HG02840 (cell line): ENCODE data around the gene ANO2.

ENCODE experiments used
- ATAC-seq: cut with Tn5 transposase; IDR thresholded peaks from one replicate; pipeline ENCODE4 v1.9.1; 2021; ENCODE audit warnings: mild to moderate bottlenecking, moderate library complexity, moderate number of reproducible peaks; ENCODE audit not compliant: unreplicated experiment, low FRiP score

The ANO2 gene

DNA sequence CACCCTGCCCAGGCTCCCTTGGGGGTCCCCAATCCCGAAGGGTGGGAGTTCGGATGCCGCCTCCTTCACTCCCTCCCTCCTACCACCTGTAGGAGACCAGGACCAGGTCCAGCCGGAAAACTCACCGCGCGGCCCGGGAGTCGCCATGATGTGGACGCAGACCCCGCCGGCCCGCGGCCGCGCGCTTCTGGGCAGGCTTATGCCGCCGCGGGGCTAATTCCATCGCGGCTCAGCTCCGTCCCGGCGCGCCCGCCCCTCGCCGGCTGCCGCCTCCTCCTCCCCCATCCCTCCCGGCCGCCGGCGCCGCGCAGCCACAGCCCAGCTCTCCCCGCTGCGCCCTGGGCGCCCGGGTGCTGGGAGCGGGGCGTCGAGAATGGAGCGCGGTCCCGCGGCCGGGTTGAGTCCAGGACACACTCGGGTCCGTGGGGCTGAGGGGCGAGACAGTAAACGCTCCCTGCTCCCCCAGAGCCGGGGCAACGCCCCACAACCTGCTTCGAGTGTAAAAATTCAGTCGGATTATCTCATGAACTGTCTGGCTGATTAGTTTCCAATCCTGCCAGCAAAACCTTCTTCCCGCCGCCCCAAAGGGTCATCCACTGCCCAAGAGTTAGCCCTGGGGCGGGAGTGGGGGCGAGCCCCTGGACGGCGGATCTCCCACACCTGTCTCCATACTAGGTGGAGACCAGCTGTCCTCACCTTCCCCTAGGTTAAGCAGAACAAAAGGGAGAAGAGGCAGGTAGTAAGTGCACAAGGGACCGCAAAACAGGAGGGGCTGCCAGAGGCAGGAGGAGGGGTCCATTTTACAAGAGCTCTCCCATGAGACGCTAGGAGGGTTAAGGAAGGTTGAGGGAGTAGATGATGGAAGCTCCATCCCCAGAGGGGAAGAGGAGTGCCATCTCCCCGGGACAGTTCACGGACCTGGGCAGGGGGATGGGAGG, at the start of gene ANO2:
Gene ANO2 (minus strand): TSS at position 189 of the 938 bp plus-strand sequence. CDS start 42 bp downstream, at position 147.
- ATAC-seq: no peak

DNA sequence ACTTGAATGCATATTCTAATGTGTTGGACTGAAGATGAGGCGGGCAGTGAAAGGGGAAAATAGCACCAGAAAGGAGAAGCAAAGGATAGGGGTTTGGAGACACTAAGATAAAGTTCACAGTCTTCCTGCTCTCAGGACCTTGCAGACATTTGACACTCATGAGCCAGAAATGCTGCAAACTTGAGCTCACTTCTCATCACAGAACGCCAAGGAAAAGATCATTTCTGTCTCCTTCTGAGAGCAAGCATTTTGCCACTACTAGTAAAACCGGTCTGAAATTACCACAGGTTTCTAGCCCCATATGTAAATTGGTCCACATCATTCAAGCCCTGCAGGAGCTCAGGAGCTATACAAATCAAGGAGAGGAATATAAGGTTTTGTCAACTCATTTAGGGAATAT, 44.6 kb upstream of the ANO2 start:
- no peak for ATAC-seq

DNA sequence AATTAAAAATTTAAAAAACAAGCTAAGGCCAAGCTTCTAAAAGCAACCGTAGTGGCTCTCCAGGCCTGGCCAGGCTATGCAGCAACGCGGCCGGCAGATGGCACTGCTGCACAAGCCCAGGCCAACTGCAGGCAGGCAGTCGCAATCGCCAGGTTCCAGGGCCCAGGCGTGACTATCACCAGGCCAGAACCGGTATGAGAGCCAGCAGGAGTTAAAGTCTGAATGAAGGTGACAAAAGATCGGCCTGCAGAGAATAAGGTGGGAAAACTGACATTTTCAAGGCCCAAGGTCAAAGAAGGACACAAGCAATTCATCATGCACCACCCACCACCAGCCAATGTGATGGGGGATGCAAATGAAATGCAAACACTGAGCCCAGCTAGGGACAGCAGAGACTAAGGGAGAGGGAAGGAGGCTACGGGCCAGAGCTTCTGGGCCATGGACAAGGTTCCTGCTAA, 43.6 kb upstream of the ANO2 start:
- no peak for ATAC-seq

DNA sequence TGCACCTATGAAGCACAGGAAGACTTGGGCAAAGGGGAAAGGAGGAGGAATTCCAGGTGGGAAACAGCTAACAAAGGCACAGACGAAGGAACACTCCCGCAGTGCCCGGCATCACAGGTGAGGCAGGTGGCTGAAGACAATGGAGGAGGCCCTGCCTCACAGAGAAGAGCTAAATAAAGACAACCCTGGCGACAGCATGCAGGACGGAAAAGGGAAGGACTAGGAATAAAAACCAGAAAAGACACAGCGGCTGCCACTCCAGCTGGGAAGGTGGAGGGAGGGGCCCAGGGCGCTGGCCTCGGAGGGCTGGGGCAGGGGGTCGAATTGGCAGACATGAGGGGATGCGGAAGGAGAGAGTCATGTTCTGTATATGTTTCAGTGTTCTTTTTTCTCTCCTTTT, 43.0 kb upstream of the ANO2 start:
- ATAC-seq: no peak

DNA sequence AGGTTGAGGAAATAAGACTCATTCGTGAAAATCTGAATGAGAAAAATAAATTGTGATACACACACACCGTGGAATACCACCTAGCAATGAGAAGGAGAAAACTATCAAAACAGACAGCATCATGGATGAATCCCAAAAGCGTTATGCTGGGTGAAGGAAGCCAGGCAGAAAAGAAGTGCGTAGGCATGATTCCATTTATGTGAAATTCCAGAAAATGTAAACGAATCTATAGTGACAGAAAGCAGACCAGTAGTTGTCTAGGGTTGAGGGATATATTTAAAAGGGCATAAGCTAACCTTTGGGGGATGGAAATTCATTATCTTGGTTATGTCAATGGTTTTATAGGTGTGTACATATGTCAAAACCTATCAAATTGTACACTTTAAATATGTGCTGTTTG, 42.5 kb upstream of the ANO2 start:
- ATAC-seq: no peak

DNA sequence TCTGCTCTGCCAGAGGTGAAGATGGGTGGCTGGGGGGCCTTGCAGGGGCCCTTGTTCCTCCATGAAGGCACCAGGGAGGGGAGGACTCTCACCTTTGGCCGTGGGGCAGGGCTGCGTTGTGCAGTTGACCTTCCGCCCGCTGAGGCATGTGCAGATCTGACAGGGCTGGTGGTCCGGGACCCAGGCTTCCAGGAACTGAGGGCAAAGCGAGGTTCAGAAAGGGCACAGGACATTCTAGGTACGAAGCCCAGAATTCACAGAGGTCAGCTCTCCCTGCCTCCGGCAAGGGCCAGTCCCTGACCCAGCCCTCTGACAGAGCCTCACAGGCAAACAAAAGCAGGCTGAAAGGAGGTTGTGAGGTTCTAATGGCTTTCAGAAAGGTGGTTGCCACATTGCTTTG, 40.4 kb upstream of the ANO2 start:
- ATAC-seq: no peak

DNA sequence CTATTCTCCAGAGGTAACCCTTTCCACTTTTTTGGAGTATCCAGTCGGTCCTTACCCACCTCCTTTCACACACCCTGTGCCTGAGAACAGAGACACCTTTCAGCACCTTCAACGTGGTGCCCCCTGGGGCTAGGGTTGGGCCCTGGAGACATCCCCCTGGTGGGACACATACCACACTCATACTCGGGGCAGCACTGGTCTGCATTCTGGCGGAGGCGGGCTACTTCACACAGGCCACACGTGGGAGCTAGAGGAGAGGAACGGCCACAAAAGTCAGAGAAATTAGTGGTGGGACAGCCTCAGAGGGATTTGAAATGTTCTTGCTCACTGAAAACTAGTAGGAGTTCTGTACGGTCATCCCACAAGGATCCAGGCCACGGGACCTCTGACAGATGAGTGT, 39.8 kb upstream of the ANO2 start:
- ATAC-seq: no peak

DNA sequence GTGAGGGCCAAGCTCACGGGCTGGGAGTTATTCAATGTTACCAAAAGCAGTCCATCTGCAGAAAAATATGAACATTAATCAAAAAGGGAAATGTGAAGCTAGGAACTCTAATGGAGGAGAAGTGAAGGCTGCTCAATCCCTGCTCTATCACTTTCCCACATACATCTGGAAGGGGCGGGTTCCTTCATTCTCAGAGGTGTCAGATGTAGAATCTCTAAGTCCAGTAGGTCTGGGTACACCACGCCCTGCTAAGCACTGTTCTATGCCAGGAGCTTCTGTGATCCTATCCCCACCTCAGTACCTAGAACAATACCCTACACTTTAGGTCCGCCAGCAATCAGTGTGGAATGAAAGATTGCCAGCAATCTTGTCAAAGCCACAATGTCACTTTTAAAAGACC, 37.0 kb upstream of the ANO2 start:
- ATAC-seq: no peak

DNA sequence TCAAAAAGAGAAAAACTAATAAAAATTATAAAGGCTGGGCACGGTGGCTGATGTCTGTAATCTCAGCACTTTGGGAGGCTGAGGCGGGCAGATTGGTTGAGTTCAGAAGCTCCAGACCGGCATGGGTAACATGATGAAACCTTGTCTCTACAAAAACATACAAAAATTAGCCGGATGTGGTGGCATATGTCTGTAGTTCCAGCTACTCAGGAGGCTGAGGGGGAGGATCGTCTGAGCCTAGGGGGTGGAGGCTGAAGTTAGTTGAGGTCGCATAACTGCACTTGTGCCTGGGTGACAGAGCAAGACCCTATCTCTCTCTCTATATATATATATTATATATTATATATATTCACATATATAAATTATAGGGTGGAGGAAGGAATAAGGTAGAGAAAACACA, 32.5 kb upstream of the ANO2 start:
- no peak for ATAC-seq

DNA sequence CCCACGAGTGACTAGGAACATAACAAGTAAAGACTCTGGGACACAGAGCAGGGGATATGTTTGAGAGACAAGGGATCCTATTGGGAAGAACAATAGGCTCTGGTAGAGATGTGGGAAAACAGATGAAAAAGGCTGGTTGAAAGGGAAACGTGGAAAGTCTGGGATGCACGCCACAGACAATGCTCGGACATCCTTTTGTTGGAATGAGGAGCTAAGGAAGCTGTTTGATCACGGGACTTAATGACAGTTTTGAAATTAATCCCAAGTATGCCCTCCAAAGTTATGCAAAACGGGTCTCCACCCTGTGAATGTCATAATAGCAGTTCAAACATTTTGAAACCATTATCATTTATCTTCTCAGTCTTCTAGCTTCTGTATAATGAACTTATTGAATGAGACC, 31.7 kb upstream of the ANO2 start:
- ATAC-seq: no peak

DNA sequence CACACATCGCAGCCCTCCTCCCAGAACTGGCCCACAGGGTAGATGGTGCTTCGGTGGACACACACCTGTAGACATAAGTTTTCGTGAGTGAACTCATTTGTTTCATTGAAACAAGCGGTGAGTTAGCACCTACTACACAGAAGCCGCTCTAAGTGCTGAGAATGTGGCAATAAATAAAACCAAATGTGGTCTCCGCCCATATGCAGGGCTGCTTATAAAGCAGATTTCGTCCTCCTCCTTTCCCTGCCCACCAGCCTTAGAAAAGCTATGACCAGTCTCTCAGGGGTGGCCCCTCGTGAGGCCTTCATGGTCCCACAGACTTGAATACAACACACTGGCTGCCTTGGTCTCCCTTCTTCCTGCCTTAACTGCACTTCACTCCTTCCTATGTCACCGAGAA, 31.1 kb upstream of the ANO2 start:
- no peak for ATAC-seq

DNA sequence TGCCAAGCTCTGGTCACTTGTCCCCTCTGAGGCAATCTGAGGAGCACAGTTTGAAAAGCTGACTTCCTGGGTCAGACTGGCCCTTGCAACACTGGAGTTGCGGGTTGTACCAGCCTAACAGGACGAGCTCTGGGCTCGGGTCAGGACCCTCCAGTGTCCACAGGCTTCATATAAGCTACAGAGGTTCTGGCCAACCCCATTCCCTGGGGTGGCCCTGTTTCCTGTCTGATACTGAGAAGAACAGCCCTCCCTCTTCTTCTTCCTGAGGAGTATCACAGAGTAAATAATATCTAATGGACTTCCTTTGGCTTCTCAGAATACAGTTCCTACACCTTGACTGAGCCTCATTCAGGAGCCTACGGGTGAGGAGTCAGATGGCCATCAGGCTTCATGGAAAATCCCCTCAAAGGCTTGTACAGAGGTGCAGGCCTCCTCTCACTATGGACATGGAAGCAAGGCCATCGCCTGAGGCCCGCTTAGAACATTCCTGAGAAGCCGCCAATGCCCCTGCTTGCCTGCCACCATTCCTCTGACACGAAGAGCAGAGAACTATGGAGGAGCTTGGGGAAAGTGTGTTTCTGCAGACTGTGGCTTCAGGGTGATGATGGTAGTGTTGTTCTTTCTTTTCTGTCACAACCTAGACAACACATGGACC, 28.5 kb upstream of the ANO2 start:
- ATAC-seq: no peak

DNA sequence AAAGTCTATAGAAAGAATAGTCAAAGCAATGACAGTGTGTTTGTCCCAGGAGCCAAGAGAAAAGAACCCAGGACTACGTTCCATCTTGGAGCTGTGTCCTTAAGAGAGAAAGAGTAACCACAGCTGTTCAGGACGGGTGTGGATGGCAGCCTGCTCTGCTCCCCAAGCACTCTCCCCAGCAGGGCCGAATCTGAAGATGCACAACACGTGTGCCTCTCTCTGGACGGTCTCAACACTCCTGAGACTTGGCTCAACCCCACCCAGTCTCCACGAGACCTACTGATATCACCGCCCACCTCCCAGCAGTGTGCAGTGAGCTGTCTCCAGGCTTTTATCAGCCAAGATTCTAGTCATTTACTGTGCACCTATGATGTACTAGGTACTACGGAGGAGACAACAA, 27.3 kb upstream of the ANO2 start:
- no peak for ATAC-seq

DNA sequence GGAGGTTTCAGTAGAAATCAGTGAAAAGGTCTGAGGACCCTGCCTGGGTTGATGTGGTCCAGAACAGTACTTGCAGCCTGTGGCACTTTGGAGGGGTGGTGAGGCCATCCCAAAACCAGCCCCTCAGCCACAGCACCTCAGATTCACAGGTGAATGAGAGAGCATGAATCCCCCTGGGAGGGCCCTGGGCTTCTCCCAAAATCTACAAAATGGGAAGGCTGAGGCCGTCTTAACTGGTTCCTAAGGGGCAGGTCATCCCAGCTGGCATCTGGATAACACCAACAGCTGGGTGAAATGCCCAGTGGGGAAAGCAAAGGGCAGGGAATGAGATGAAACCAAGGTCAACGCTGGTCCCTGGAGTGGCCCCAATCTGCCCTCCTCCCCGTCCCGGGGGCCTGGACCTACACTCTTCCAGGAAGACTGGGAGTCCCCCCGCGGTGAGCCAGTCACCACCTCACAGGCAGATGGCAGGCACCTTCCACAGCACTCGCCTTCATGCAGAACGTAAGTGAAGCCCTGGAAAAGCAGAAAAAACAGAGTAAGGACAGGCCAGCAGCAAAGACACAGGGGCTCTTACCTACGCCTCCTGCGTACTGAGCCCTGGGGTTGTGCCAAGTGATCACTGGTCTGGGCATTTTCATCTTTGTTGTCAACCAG, 26.3 kb upstream of the ANO2 start:
- ATAC-seq: no peak

DNA sequence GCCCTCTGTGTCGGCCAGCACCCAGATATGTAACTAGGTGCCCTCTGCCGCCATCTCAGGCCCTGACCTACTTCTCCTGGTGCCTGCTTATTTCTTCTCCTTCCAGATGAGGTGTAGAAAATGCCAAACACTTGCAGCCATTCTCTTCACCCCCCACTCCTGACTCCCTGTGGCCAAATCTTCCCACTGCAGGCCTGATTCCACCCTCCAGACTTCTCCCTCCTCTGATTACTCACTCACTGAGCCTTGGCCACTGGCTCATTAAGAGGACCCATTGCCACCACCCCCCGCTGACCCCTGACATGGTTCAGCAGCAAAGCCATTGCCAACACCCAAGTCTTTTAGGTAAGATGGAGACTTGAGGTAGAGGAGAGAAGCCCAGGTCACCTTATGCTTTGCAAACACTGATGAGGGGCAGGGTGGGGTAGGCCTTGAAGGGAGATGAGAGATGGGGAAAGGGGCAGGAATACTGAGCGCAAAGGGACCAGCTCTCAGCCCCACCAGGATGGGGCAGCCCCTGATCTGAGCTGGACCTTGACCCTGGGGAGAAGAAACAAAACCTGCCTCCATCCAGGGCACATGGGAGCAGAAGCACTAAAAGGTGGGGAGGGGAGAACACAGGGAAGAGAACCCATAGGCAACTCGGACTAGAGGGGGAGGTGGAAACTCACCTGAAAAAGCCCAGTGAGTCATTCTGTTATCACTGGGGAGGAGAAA, 25.1 kb upstream of the ANO2 start:
- ATAC-seq: no peak

DNA sequence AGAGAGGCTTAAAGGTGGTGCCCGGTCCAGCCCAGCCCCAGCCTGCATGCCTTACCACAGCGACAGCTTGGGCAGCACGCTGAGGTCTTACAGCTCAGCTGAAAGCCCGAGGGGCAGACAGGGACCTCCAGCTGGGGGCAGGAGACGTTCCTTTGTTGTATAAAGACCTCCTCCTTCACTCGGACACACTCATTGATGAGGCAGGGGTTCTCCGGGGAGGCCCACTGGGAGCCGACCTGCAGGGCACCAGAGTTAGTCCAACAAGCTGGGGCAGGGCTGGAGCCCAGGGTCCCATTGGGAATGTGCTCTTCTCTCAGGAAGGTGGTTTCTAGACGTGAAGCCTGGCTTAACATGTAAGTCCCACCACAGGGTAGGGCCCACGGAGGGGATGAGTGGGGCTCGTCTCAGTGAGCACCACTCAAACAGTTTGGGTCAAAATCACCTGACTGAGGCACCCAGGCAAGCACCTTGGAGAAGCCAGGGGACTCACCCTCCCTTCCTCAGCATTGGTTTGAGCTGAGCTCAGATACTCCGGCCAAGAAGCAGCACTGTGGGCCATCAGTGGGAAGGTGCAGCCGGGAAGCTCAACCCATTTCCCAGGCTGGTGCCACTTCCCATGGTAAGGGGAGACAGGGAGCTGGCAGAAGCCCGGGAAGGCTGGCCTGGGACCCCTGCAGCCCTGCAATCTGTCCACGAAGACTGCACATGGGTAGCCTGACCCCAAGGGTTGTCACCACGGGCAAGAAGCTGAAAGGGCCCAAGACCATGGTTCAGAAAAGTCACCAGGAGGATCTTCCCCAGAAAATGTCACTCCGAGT, 24.3 kb upstream of the ANO2 start:
- no peak for ATAC-seq

DNA sequence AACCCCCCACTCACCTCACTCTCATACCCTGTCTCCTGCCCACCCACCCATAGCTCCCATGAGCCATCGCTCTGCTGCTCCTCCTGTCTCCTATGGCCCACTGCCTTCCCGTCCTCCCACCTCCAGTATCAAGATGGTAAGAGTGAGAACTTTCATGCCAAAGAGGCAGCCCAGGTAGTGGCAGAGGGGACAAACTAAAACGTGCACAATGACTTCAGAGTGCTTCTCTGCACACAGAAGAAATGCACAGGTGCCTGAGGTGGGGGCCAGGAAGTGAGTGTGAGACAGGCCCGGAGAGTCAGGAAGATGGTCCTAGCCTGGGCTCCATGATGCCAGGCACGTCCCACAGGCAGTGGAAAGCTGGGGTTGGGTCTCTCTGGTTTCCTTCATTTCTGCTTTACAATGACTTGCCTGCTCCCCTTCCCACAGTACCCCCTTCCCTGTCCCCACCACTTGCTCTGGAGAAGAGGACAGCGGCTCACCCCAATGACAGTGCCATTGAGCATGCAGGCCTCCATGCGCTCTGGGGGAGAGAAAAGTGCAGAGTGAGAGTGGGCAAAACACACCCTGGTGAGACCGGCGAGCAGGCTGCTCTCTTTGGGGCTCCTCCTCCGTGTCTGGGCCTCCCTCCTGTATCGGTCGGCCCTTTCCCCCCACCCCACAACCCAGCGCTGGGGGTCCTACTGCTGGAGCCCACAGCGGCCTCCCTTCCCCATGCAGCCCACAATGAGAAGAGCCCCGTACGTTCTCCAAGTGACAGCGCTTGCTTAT, 22.8 kb upstream of the ANO2 start:
- ATAC-seq: no peak

DNA sequence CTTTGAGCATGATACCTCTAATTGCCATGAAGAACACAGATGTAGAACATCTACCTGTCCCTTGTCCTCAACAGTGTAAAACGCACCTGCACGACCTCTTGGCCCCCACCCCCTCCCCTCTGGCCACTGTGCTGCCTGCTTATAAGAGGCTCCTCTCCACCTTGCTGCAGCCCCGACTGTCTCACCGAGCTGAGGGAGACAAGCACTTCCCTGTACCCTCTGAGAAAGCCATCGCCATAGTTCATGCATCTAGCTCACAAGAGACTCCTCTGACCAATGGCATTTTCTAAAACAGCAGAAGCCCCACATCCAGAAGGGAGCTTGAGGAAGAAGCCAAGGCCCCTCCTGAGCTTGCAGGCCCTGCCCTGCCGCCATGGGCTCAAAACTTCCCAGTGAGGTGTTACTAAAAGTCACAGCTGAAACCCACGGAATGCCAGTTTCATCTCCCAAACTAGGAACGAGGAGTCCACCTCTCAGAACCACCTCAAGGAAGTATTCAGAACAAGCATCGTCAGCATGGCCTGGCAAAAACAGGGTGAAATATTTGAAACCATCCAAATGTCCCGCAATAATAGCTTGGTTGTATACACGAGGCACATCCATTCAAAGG, 21.5 kb upstream of the ANO2 start:
- no peak for ATAC-seq

DNA sequence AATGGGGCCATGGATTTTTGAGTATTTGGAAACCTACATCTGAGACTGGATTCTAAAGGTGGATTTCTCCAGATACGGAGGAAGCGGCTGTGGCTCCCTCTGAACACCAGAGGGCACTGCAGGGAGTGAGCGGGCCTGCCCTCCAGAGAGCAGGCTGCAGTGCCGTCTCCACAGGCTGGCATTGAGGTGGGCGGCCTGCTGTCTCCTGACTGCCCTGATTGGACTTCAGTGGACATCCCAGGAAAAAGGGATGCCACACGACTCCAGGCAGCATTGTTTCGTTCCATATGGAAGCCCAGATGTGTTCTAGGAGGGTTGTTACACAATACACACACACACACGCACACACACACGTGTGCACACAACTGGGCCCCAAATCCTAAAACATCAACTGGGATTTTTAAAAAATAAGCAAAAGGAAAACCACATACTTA, 20.9 kb upstream of the ANO2 start:
- no peak for ATAC-seq
